ENCODE results near the gene UBE2E2.

- no peak for TF ChIP-seq ZNF274 (IDR thresholded peaks at IDR 0.05; ENCODE audit: low read depth, low read length)
- no peak for TF ChIP-seq YY1 (IDR thresholded peaks at IDR 0.05; ENCODE audit: insufficient read depth, insufficient read length)
Measured at GRCh38 chr3:23320586-23321570, 117.8 kb downstream of the UBE2E2 start.

Data from NT2/D1 (cell line).